H9 (cell line): ENCODE data around the gene RAB19. TPM values are rescaled to one million over a fixed set of nuclear protein-coding genes. Genes with fewer than 3 reads are reported as not detected.

Source experiments
- DNase-seq: peaks from one replicate; pipeline ENCODE4 v3.0.0-alpha.2; 2017
- H2AFZ ChIP-seq: one replicate; pipeline ENCODE4 v1.6.1; 2013; ENCODE audit warnings: mild to moderate bottlenecking, low read length, control low read depth, moderate library complexity
- H2AK5ac ChIP-seq: 2 replicates; pipeline ENCODE4 v1.6.1; 2013; ENCODE audit warnings: low read length, control low read depth, mixed read lengths; ENCODE audit not compliant: insufficient read length
- H2BK120ac ChIP-seq: one replicate; pipeline ENCODE4 v1.6.1; 2013; ENCODE audit warnings: low read depth, mild to moderate bottlenecking, low read length, control low read depth, inconsistent platforms; ENCODE audit not compliant: poor library complexity, severe bottlenecking
- H2BK12ac ChIP-seq: 2 replicates; pipeline ENCODE4 v1.6.1; 2013; ENCODE audit warnings: low read length, control low read depth, mixed read lengths, low read depth; ENCODE audit not compliant: insufficient read length
- H2BK15ac ChIP-seq: 2 replicates; pipeline ENCODE4 v1.6.1; 2013; ENCODE audit warnings: low read depth, low read length, control low read depth
- H2BK20ac ChIP-seq: one replicate; pipeline ENCODE4 v1.6.1; 2013; ENCODE audit warnings: low read depth, mild to moderate bottlenecking, low read length, control low read depth, inconsistent platforms; ENCODE audit not compliant: poor library complexity, severe bottlenecking
- H2BK5ac ChIP-seq: 2 replicates; pipeline ENCODE4 v1.6.1; 2013; ENCODE audit warnings: low read length, control low read depth, mixed read lengths; ENCODE audit not compliant: insufficient read length
- H3K14ac ChIP-seq: 2 replicates; pipeline ENCODE4 v1.6.1; 2013; ENCODE audit warnings: low read length, control low read depth; ENCODE audit not compliant: insufficient read depth
- H3K18ac ChIP-seq: 2 replicates; pipeline ENCODE4 v1.6.1; 2013; ENCODE audit warnings: low read depth, mild to moderate bottlenecking, mixed read lengths, low read length, control low read depth; ENCODE audit not compliant: insufficient read length
- H3K23ac ChIP-seq: 2 replicates; pipeline ENCODE4 v1.6.1; 2013; ENCODE audit warnings: low read length, control low read depth, mixed read lengths, low read depth; ENCODE audit not compliant: insufficient read length
- H3K23me2 ChIP-seq: 2 replicates; pipeline ENCODE4 v1.6.1; 2013; ENCODE audit warnings: low read depth, mild to moderate bottlenecking, mixed read lengths, low read length, control low read depth; ENCODE audit not compliant: insufficient read length, poor library complexity, severe bottlenecking
- H3K27ac ChIP-seq: 2 replicates; pipeline ENCODE4 v1.5.1; 2013; ENCODE audit warnings: low read length, control low read depth, mixed read lengths, low read depth; ENCODE audit not compliant: insufficient read length
- H3K27me3 ChIP-seq: 2 replicates; pipeline ENCODE4 v1.6.1; 2013; ENCODE audit warnings: low read length, control low read depth, inconsistent platforms; ENCODE audit not compliant: insufficient read depth
- H3K4ac ChIP-seq: 2 replicates; pipeline ENCODE4 v1.6.1; 2013; ENCODE audit warnings: low read depth, mild to moderate bottlenecking, control low read depth, inconsistent platforms, low read length, moderate library complexity
- H3K4me1 ChIP-seq: 2 replicates; pipeline ENCODE4 v1.6.1; 2013; ENCODE audit warnings: low read length, control low read depth, inconsistent platforms; ENCODE audit not compliant: insufficient read depth
- H3K4me2 ChIP-seq: 2 replicates; pipeline ENCODE4 v1.6.1; 2013; ENCODE audit warnings: low read length, control low read depth, mixed read lengths; ENCODE audit not compliant: insufficient read length, insufficient read depth
- H3K56ac ChIP-seq: 2 replicates; pipeline ENCODE4 v1.6.1; 2013; ENCODE audit warnings: low read depth, mild to moderate bottlenecking, mixed read lengths, low read length, control low read depth; ENCODE audit not compliant: insufficient read length
- H3K79me1 ChIP-seq: 2 replicates; pipeline ENCODE4 v1.6.1; 2013; ENCODE audit warnings: low read depth, mild to moderate bottlenecking, moderate library complexity, low read length, control low read depth, inconsistent platforms; ENCODE audit not compliant: insufficient read depth, poor library complexity, severe bottlenecking
- H3K79me2 ChIP-seq: 2 replicates; pipeline ENCODE4 v1.6.1; 2013; ENCODE audit warnings: low read length, control low read depth, inconsistent platforms; ENCODE audit not compliant: insufficient read depth
- H3K9ac ChIP-seq: 2 replicates; pipeline ENCODE4 v1.6.1; 2013; ENCODE audit warnings: low read length, control low read depth, mixed read lengths; ENCODE audit not compliant: insufficient read length; ENCODE audit errors: extremely low read depth
- H3K9me3 ChIP-seq: one replicate; pipeline ENCODE4 v1.6.1; 2013; ENCODE audit warnings: low read depth, low read length, inconsistent platforms; ENCODE audit not compliant: control insufficient read depth
- H3T11ph ChIP-seq: one replicate; pipeline ENCODE4 v1.6.1; 2013; ENCODE audit warnings: mild to moderate bottlenecking, low read length, control low read depth, inconsistent platforms
- H4K20me1 ChIP-seq: one replicate; pipeline ENCODE4 v1.6.1; 2013; ENCODE audit not compliant: control insufficient read depth, insufficient read length, insufficient read depth
- H4K5ac ChIP-seq: 2 replicates; pipeline ENCODE4 v1.6.1; 2013; ENCODE audit warnings: low read depth, mild to moderate bottlenecking, mixed read lengths, low read length, control low read depth; ENCODE audit not compliant: insufficient read length
- H4K8ac ChIP-seq: replicated peaks from 2 replicates; pipeline ENCODE4 v1.6.1; 2013; ENCODE audit warnings: low read length, control low read depth, mixed read lengths, low read depth; ENCODE audit not compliant: insufficient read length
- H4K91ac ChIP-seq: 2 replicates; pipeline ENCODE4 v1.6.1; 2013; ENCODE audit warnings: low read depth, mild to moderate bottlenecking, moderate library complexity, mixed read lengths, low read length, control low read depth; ENCODE audit not compliant: insufficient read length
- H3K27ac Mint-ChIP-seq, 3 experiments: 2 replicates in 2 of 3; 3 replicates in 1 of 3; pipeline ENCODE4 v1.8.0; 2020 to 2021; ENCODE audit warnings: mixed read lengths in 3 of 3, mild to moderate bottlenecking in 1 of 3, moderate library complexity in 1 of 3
- H3K27me3 Mint-ChIP-seq: 2 replicates; pipeline ENCODE4 v1.8.0; 2021; ENCODE audit warnings: low read depth, mild to moderate bottlenecking, moderate library complexity, mixed read lengths
- H3K36me3 Mint-ChIP-seq, 3 experiments: 2 replicates in 2 of 3; 3 replicates in 1 of 3; pipeline ENCODE4 v1.8.0; 2020 to 2021; ENCODE audit warnings: low read depth in 3 of 3, mixed read lengths in 3 of 3; ENCODE audit not compliant: insufficient read depth in 1 of 3
- H3K4me1 Mint-ChIP-seq, 2 experiments: 2 replicates each; pipeline ENCODE4 v1.8.0; 2020; ENCODE audit warnings: mixed read lengths in 2 of 2
- H3K4me3 Mint-ChIP-seq, 2 experiments: 2 replicates in 1 of 2; 3 replicates in 1 of 2; pipeline ENCODE4 v1.8.0; 2020 to 2021; ENCODE audit warnings: mild to moderate bottlenecking in 2 of 2, mixed read lengths in 2 of 2, moderate library complexity in 1 of 2
- H3K9me3 Mint-ChIP-seq, 2 experiments: 2 replicates in 1 of 2; 3 replicates in 1 of 2; pipeline ENCODE4 v1.8.0; 2020; ENCODE audit warnings: mild to moderate bottlenecking in 2 of 2, mixed read lengths in 2 of 2, moderate library complexity in 1 of 2
- WGBS: extraction: QIAGEN DNeasy Blood & Tissue Kit; methylation state at CpG from one replicate; pipeline ENCODE4 v1.1.7; 2013; ENCODE audit warnings: missing lambda C conversion rate, low lambda C conversion rate, mixed read lengths; ENCODE audit not compliant: insufficient read length; ENCODE audit errors: extremely low coverage; 5-methylcytosine and 5-hydroxymethylcytosine counted together
- total RNA-seq: library from RNA; stranded (reverse); gene quantifications from 2 replicates; pipeline ENCODE4 v1.2.1, GENCODE V29; 2021
- TF ChIP-seq, protein P1 (sequence below): fragments of 200-600 bp; sonication (generic); conservative IDR thresholded peaks from 3 replicates; pipeline ENCODE4 v1.8.0; 2021; ENCODE audit warnings: antibody characterized with exemption, mild to moderate bottlenecking

The RAB19 gene
- total RNA-seq, 1 experiment from 2014 or later, result 15.1 TPM

DNA sequence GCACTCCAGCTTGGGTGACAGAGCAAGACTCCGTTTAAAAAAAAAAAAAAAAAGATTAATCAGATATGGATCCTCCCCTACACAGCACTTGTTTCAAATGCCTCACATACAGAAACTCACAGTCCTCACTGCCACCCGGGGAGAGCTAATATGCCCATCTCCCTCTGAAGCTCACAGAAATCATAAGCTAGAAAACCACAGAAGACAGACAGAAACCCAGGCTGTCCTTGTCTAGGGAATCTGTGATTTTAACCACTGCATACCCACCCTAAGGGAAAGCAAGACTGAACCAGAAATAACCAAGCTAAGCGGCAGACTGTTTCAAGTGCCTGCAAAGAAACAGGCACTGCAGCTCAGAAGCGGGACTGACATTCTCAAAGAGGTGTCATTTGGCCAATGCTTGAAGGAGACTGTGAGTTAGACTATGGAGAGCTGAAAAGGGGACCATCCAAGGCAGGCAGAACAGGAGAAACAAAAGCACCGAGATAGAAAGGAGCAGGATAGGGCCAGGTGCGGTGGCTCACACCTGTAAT is 43.1 kb upstream of the RAB19 start:
- Histone ChIP-seq H2BK120ac (no peak overlapping the region), H4K20me1 (no peaks in the 10 kb centered on the region), H3K27ac (no peak overlapping the region), H3K14ac (no peak overlapping the region), H2BK5ac (no peak overlapping the region), H3K9ac (no peak overlapping the region), H3K27me3 (no peaks in the 10 kb centered on the region), H2AFZ (no peak overlapping the region), H3K23ac (no peak overlapping the region), H4K91ac (no peak overlapping the region), H3K4me1 (no peaks in the 10 kb centered on the region), H3K23me2 (no peaks in the 10 kb centered on the region), H2BK15ac (no peak overlapping the region), H3K4me2 (no peak overlapping the region), H3K18ac (no peak overlapping the region), H3K9me3 (no peaks in the 10 kb centered on the region), H2BK20ac (no peak overlapping the region), H4K8ac (no peak overlapping the region), H2AK5ac (no peak overlapping the region), H2BK12ac (no peak overlapping the region), H3T11ph (no peak overlapping the region), H3K79me2 (no peaks in the 10 kb centered on the region), H3K56ac (no peak overlapping the region), H3K4ac (no peak overlapping the region), H4K5ac (no peak overlapping the region), H3K79me1 (no peaks in the 10 kb centered on the region)
- no peak overlapping the region for H3K4me3 Mint-ChIP-seq
- TF ChIP-seq, protein P1, sequence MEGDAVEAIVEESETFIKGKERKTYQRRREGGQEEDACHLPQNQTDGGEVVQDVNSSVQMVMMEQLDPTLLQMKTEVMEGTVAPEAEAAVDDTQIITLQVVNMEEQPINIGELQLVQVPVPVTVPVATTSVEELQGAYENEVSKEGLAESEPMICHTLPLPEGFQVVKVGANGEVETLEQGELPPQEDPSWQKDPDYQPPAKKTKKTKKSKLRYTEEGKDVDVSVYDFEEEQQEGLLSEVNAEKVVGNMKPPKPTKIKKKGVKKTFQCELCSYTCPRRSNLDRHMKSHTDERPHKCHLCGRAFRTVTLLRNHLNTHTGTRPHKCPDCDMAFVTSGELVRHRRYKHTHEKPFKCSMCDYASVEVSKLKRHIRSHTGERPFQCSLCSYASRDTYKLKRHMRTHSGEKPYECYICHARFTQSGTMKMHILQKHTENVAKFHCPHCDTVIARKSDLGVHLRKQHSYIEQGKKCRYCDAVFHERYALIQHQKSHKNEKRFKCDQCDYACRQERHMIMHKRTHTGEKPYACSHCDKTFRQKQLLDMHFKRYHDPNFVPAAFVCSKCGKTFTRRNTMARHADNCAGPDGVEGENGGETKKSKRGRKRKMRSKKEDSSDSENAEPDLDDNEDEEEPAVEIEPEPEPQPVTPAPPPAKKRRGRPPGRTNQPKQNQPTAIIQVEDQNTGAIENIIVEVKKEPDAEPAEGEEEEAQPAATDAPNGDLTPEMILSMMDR, result no peak
- no CpG with 5 or more reads among the region's 6 CpGs for WGBS
- H3K36me3 Mint-ChIP-seq, result peaks cover 33 to 63% (median 57%) of the 10 kb centered on the region in 3 experiments
- peaks cover 4 to 8% of the 10 kb centered on the region in 2 experiments for H3K9me3 Mint-ChIP-seq
- H3K4me1 Mint-ChIP-seq, result no peaks in the 10 kb centered on the region
- no peaks in the 10 kb centered on the region for H3K27me3 Mint-ChIP-seq
- no peak for DNase-seq
- no peak overlapping the region for H3K27ac Mint-ChIP-seq
